Measurements from ENCODE around the gene RXRA. TPM values are rescaled to one million over a fixed set of nuclear protein-coding genes. Genes with fewer than 3 reads are reported as not detected.

RXRA gene
- total RNA-seq, 1 experiment from 2014 or later: 31.6 TPM

DNA sequence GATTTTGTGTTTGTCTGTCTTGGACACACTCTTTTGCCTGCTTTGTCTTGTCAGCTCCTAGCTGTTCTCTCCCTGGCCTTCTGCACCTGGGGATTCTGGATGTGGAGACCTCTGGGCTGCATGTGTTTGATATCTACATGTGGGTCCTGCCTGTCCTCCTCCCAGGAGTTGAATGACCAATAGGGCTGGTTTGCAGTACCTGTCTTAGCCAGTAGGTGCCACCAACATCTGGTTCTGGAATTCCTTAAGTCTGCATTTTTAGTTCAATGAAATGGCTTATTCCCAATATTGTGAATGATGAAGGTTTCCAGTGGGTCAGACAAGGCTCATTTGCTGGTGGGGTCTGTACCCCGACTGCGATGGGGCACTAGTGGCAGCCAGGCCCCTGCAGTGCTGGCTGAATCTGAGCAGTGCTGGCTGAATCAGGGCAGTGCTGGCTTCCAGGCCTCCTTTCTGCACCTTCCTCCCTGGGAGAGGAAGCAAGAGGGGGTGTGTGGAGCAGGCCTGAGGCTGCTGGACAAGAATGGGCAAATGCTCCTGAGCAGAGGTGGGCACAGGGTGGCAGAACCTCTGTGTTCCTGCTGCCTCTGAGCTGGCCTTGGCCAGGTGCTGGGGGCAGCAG lies 73.3 kb downstream of the RXRA start:
- in situ Hi-C loops (cut with HindIII; ENCODE audit: low pct_unique_long_range_greater_than_20kb, low sequenced_read_pairs): no loop called here
- no peak for TF ChIP-seq POLR2AphosphoS5 (IDR thresholded peaks at IDR 0.05; ENCODE audit: low read depth, low read length)
- TF ChIP-seq, protein P1, sequence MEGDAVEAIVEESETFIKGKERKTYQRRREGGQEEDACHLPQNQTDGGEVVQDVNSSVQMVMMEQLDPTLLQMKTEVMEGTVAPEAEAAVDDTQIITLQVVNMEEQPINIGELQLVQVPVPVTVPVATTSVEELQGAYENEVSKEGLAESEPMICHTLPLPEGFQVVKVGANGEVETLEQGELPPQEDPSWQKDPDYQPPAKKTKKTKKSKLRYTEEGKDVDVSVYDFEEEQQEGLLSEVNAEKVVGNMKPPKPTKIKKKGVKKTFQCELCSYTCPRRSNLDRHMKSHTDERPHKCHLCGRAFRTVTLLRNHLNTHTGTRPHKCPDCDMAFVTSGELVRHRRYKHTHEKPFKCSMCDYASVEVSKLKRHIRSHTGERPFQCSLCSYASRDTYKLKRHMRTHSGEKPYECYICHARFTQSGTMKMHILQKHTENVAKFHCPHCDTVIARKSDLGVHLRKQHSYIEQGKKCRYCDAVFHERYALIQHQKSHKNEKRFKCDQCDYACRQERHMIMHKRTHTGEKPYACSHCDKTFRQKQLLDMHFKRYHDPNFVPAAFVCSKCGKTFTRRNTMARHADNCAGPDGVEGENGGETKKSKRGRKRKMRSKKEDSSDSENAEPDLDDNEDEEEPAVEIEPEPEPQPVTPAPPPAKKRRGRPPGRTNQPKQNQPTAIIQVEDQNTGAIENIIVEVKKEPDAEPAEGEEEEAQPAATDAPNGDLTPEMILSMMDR (IDR thresholded peaks at IDR 0.05): peak; percentile 77
- BruUV-seq (replicated peaks): no TSS peak

DNA sequence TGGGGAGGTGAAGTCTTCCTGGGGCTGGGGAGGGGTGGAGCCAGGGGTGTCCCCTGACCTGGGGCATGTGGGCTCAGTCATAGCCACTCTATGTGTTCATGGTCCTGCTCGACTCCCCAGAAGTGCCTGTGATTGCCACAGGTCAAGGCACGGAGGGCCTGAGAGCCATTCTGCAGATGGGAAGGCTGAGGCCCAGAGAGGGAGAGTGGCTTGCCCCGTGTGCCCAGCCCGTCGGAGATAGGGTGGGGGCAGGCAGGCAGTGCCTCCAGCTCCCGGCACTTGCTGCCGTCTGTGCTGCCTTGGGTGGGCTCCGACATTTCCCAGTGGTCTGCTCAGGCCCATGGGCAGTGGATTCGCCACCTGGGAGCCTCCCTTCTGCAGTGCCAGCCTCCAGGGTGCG lies 74.0 kb downstream of the RXRA start:
- ChIA-PET POLR2A (no interaction called here), CTCF (no interaction called here)
- Histone ChIP-seq H3K4me3 (ENCODE audit: low read depth in 2 of 2, low read length in 2 of 2) (no peak overlapping the region), H3K4me1 (ENCODE audit: control insufficient read depth, insufficient read depth, low read length) (no peaks in the 10 kb centered on the region), H3K9me3 (ENCODE audit: control insufficient read depth, insufficient read depth, low read depth, low read length) (peaks cover 3% of the 10 kb centered on the region; the same call in 1 of the 2 replicates), H3K27me3 (ENCODE audit: control insufficient read depth, insufficient read depth, low read length) (no peaks in the 10 kb centered on the region), H3K27ac (ENCODE audit: low read length) (no peak overlapping the region), H3K36me3 (ENCODE audit: control insufficient read depth, insufficient read depth, low read length) (no peaks in the 10 kb centered on the region)
- in situ Hi-C loops (cut with HindIII; ENCODE audit: low pct_unique_long_range_greater_than_20kb, low sequenced_read_pairs) (no loop called here), intact Hi-C loops (cut with micrococcal nuclease; ENCODE audit: unreplicated experiment) (no loop called here)
- no peak for DNase-seq (ENCODE audit: low read depth, low spot score)
- TF ChIP-seq POLR2AphosphoS5 (IDR thresholded peaks at IDR 0.05; ENCODE audit: low read depth, low read length) (no peak), TCF7L2 (IDR thresholded peaks at IDR 0.05; ENCODE audit: low read depth, low read length) (no peak), SIN3A (IDR thresholded peaks at IDR 0.05; ENCODE audit: borderline replicate concordance, insufficient read depth, low read depth, low read length) (no peak)
- TF ChIP-seq, protein P2, sequence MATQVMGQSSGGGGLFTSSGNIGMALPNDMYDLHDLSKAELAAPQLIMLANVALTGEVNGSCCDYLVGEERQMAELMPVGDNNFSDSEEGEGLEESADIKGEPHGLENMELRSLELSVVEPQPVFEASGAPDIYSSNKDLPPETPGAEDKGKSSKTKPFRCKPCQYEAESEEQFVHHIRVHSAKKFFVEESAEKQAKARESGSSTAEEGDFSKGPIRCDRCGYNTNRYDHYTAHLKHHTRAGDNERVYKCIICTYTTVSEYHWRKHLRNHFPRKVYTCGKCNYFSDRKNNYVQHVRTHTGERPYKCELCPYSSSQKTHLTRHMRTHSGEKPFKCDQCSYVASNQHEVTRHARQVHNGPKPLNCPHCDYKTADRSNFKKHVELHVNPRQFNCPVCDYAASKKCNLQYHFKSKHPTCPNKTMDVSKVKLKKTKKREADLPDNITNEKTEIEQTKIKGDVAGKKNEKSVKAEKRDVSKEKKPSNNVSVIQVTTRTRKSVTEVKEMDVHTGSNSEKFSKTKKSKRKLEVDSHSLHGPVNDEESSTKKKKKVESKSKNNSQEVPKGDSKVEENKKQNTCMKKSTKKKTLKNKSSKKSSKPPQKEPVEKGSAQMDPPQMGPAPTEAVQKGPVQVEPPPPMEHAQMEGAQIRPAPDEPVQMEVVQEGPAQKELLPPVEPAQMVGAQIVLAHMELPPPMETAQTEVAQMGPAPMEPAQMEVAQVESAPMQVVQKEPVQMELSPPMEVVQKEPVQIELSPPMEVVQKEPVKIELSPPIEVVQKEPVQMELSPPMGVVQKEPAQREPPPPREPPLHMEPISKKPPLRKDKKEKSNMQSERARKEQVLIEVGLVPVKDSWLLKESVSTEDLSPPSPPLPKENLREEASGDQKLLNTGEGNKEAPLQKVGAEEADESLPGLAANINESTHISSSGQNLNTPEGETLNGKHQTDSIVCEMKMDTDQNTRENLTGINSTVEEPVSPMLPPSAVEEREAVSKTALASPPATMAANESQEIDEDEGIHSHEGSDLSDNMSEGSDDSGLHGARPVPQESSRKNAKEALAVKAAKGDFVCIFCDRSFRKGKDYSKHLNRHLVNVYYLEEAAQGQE (IDR thresholded peaks at IDR 0.05; ENCODE audit: insufficient read depth in 1 of 2, low read depth in 2 of 2, low read length in 1 of 2): no peak
- TF ChIP-seq, protein P1 (IDR thresholded peaks at IDR 0.05): no peak
- ATAC-seq: no peak
- BruUV-seq (replicated peaks): no TSS peak

More for the DNA sequence above, 73.3 kb downstream of the RXRA start:
- Histone ChIP-seq H3K4me1 (ENCODE audit: control insufficient read depth, insufficient read depth, low read length) (no peaks in the 10 kb centered on the region), H3K9me3 (ENCODE audit: control insufficient read depth, insufficient read depth, low read depth, low read length) (peaks cover 3% of the 10 kb centered on the region; the same call in 1 of the 2 replicates), H3K4me3 (ENCODE audit: low read depth in 2 of 2, low read length in 2 of 2) (no peak overlapping the region), H3K27me3 (ENCODE audit: control insufficient read depth, insufficient read depth, low read length) (no peaks in the 10 kb centered on the region), H3K36me3 (ENCODE audit: control insufficient read depth, insufficient read depth, low read length) (no peaks in the 10 kb centered on the region), H3K27ac (ENCODE audit: low read length) (no peak overlapping the region)
- POLR2A ChIA-PET: no interaction called here
- DNase-seq (ENCODE audit: low read depth, low spot score) (no peak), ATAC-seq (no peak)
- CTCF ChIA-PET: no interaction called here
- intact Hi-C loops (cut with micrococcal nuclease; ENCODE audit: unreplicated experiment): no loop called here

Data from Panc1 (cell line).